Measurements from ENCODE around the gene AKT3.
"Not testable (repeated sequence)": the region's sequence is repeated elsewhere in the genome, so short reads cannot be mapped to it uniquely, and the experiment has no call there.

DNA sequence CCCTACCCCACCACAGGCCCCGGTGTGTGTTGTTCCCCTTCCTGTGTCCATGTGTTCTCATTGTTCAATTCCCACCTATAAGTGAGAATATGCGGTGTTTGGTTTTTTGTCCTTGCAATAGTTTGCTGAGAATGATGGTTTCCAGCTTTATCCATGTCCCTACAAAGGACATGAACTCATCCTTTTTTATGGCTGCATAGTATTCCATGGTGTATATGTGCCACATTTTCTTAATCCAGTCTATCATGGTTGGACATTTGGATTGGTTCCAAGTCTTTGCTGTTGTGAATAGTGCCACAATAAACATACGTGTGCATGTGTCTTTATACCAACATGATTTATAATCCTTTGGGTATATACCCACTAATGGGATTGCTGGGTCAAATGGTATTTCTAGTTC is 27.0 kb upstream of the AKT3 start:
- TF ChIP-seq, protein P1, sequence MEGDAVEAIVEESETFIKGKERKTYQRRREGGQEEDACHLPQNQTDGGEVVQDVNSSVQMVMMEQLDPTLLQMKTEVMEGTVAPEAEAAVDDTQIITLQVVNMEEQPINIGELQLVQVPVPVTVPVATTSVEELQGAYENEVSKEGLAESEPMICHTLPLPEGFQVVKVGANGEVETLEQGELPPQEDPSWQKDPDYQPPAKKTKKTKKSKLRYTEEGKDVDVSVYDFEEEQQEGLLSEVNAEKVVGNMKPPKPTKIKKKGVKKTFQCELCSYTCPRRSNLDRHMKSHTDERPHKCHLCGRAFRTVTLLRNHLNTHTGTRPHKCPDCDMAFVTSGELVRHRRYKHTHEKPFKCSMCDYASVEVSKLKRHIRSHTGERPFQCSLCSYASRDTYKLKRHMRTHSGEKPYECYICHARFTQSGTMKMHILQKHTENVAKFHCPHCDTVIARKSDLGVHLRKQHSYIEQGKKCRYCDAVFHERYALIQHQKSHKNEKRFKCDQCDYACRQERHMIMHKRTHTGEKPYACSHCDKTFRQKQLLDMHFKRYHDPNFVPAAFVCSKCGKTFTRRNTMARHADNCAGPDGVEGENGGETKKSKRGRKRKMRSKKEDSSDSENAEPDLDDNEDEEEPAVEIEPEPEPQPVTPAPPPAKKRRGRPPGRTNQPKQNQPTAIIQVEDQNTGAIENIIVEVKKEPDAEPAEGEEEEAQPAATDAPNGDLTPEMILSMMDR (conservative IDR thresholded peaks at IDR 0.05; ENCODE audit: low read depth in 2 of 2) = not testable (repeated sequence)
- TF ChIP-seq, protein P2, sequence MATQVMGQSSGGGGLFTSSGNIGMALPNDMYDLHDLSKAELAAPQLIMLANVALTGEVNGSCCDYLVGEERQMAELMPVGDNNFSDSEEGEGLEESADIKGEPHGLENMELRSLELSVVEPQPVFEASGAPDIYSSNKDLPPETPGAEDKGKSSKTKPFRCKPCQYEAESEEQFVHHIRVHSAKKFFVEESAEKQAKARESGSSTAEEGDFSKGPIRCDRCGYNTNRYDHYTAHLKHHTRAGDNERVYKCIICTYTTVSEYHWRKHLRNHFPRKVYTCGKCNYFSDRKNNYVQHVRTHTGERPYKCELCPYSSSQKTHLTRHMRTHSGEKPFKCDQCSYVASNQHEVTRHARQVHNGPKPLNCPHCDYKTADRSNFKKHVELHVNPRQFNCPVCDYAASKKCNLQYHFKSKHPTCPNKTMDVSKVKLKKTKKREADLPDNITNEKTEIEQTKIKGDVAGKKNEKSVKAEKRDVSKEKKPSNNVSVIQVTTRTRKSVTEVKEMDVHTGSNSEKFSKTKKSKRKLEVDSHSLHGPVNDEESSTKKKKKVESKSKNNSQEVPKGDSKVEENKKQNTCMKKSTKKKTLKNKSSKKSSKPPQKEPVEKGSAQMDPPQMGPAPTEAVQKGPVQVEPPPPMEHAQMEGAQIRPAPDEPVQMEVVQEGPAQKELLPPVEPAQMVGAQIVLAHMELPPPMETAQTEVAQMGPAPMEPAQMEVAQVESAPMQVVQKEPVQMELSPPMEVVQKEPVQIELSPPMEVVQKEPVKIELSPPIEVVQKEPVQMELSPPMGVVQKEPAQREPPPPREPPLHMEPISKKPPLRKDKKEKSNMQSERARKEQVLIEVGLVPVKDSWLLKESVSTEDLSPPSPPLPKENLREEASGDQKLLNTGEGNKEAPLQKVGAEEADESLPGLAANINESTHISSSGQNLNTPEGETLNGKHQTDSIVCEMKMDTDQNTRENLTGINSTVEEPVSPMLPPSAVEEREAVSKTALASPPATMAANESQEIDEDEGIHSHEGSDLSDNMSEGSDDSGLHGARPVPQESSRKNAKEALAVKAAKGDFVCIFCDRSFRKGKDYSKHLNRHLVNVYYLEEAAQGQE (IDR thresholded peaks at IDR 0.05; ENCODE audit: unreplicated experiment) = not testable (repeated sequence)
- not testable (repeated sequence) for TF ChIP-seq EZH2 (IDR thresholded peaks at IDR 0.05; ENCODE audit: low read depth, unreplicated experiment); CREB1 (CRISPR knock-in tag; IDR thresholded peaks at IDR 0.05; ENCODE audit: low read depth)
- TF ChIP-seq, protein P3, sequence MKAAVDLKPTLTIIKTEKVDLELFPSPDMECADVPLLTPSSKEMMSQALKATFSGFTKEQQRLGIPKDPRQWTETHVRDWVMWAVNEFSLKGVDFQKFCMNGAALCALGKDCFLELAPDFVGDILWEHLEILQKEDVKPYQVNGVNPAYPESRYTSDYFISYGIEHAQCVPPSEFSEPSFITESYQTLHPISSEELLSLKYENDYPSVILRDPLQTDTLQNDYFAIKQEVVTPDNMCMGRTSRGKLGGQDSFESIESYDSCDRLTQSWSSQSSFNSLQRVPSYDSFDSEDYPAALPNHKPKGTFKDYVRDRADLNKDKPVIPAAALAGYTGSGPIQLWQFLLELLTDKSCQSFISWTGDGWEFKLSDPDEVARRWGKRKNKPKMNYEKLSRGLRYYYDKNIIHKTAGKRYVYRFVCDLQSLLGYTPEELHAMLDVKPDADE (IDR thresholded peaks at IDR 0.05) = not testable (repeated sequence)

Data from GM23338 (cell line).